Lower lobe of right lung (tissue), 2 donors: Measurements from ENCODE around the gene PLCL2. TPM values are rescaled to one million over a fixed set of nuclear protein-coding genes. Genes with fewer than 3 reads are reported as not detected.

Source experiments
- ATAC-seq, 2 donors: fragments of 200-7000 bp; cut with Tn5 transposase; one replicate each; pipeline ENCODE4 v1.9.1; 2020 to 2022; ENCODE audit warnings: mild to moderate bottlenecking in 2 of 2, moderate library complexity in 2 of 2
- DNase-seq: peaks from one replicate; pipeline ENCODE4 v3.0.0-alpha.2; 2020
- H3K27ac ChIP-seq: fragments of 200-600 bp; one replicate; pipeline ENCODE4 v1.8.0; 2022
- H3K27me3 ChIP-seq: fragments of 200-600 bp; one replicate; pipeline ENCODE4 v1.8.0; 2022; ENCODE audit warnings: low read depth
- H3K36me3 ChIP-seq: fragments of 200-600 bp; one replicate; pipeline ENCODE4 v1.8.0; 2022; ENCODE audit warnings: mild to moderate bottlenecking
- H3K4me1 ChIP-seq: fragments of 200-600 bp; one replicate; pipeline ENCODE4 v1.8.0; 2022
- H3K4me3 ChIP-seq: fragments of 200-600 bp; one replicate; pipeline ENCODE4 v1.8.0; 2022; ENCODE audit warnings: mild to moderate bottlenecking
- H3K9me3 ChIP-seq: fragments of 200-600 bp; one replicate; pipeline ENCODE4 v1.8.0; 2022
- CTCF ChIP-seq: fragments of 200-600 bp; IDR thresholded peaks from one replicate; pipeline ENCODE4 v1.8.0; 2022; ENCODE audit warnings: antibody characterized with exemption, mild to moderate bottlenecking
- intact Hi-C: fragments of 100-400 bp; cut with DNase I; formaldehyde crosslinking; loops from one replicate; pipeline ENCODE4 v1.11.0; 2022
- total RNA-seq: library from RNA; stranded (reverse); fragmentation: NEBNext Ultra II Directional; extraction: Animal tissue kit (Norgen Biotek cat#: 25700); gene quantifications from one replicate; pipeline ENCODE4 v1.2.1, GENCODE V29; 2021
- donor health status: DM: no; HTN: yes; CAD: no; lungs with severe emphysema.

The PLCL2 gene
- total RNA-seq, 1 donor from 2014 or later, result 12.1 TPM

- no peaks in the 10 kb centered on the region for H3K4me1 ChIP-seq
- no peaks in the 10 kb centered on the region for H3K27me3 ChIP-seq
- ATAC-seq (no peak), DNase-seq (no peak)
- H3K27ac ChIP-seq, result no peak overlapping the region
- no peaks in the 10 kb centered on the region for H3K36me3 ChIP-seq
- intact Hi-C loops, result no loop called here
- no peaks in the 10 kb centered on the region for H3K9me3 ChIP-seq
- no peak for TF ChIP-seq CTCF
- H3K4me3 ChIP-seq, result no peak overlapping the region
Observed at GRCh38 chr3:16866571-16866970, 18.2 kb upstream of the PLCL2 start.

- Histone ChIP-seq H3K4me3 (no peak overlapping the region), H3K27ac (no peak overlapping the region), H3K4me1 (no peaks in the 10 kb centered on the region), H3K9me3 (no peaks in the 10 kb centered on the region), H3K27me3 (no peaks in the 10 kb centered on the region), H3K36me3 (no peaks in the 10 kb centered on the region)
- ATAC-seq (no peak), DNase-seq (no peak)
- no peak for TF ChIP-seq CTCF
- intact Hi-C loops, result no loop called here
Observed at GRCh38 chr3:16868513-16868912, 16.2 kb upstream of the PLCL2 start.

- no peaks in the 10 kb centered on the region for H3K4me1 ChIP-seq
- no peak overlapping the region for H3K4me3 ChIP-seq
- intact Hi-C loops, result no loop called here
- H3K36me3 ChIP-seq, result no peaks in the 10 kb centered on the region
- no peaks in the 10 kb centered on the region for H3K9me3 ChIP-seq
- no peaks in the 10 kb centered on the region for H3K27me3 ChIP-seq
- no peak for ATAC-seq
- DNase-seq, result no peak
- no peak overlapping the region for H3K27ac ChIP-seq
- TF ChIP-seq CTCF, result no peak
Observed at GRCh38 chr3:16869261-16870005, 15.3 kb upstream of the PLCL2 start.

- no peaks in the 10 kb centered on the region for H3K9me3 ChIP-seq
- peaks cover 4% of the 10 kb centered on the region for H3K4me1 ChIP-seq
- no peak for ATAC-seq
- TF ChIP-seq CTCF, result no peak
- no peak overlapping the region for H3K4me3 ChIP-seq
- DNase-seq, result no peak
- intact Hi-C loops, result no loop called here
- H3K27me3 ChIP-seq, result no peaks in the 10 kb centered on the region
- H3K27ac ChIP-seq, result no peak overlapping the region
- no peaks in the 10 kb centered on the region for H3K36me3 ChIP-seq
Observed at GRCh38 chr3:16871915-16872842, 12.6 kb upstream of the PLCL2 start.

GRCh38 chr3:16873872-16874271, 10.9 kb upstream of the PLCL2 start:
- no peaks in the 10 kb centered on the region for H3K36me3 ChIP-seq
- peaks cover 4% of the 10 kb centered on the region for H3K4me1 ChIP-seq
- no peak overlapping the region for H3K27ac ChIP-seq
- no peaks in the 10 kb centered on the region for H3K9me3 ChIP-seq
- ATAC-seq, result no peak
- TF ChIP-seq CTCF, result no peak
- intact Hi-C loops, result no loop called here
- no peaks in the 10 kb centered on the region for H3K27me3 ChIP-seq
- DNase-seq, result no peak
- no peak overlapping the region for H3K4me3 ChIP-seq
